ENCODE results near the gene AKR7A3. TPM values are rescaled to one million over a fixed set of nuclear protein-coding genes. Genes with fewer than 3 reads are reported as not detected.

AKR7A3 gene
- total and polyA plus RNA-seq, 3 donors from 2014 or later, result 2.3 to 6.5 (median 6.2) TPM

GRCh38 chr1:19268445-19268844 lies 20.1 kb downstream of the AKR7A3 start:
- WGBS, 2 donors, result 82 to 87% methylated on average over 10 to 11 of the region's 11 CpGs
- H3K27me3 ChIP-seq, result no peaks in the 10 kb centered on the region
- H3K4me3 ChIP-seq, result no peak overlapping the region
- H3K4me1 ChIP-seq, result no peaks in the 10 kb centered on the region
- H3K27ac ChIP-seq, result no peak overlapping the region
- TF ChIP-seq CTCF (IDR thresholded peaks at IDR 0.05) (no peak), POLR2A (IDR thresholded peaks at IDR 0.05) (no peak)
- intact Hi-C loops (cut with DNase I; ENCODE audit: low total_unique reads), result no loop called here
- DNase-seq, result no peak
- no peaks in the 10 kb centered on the region for H3K9me3 ChIP-seq
- H3K36me3 ChIP-seq (ENCODE audit: low read depth, missing control alignments), result no peaks in the 10 kb centered on the region

GRCh38 chr1:19262744-19263143 lies 25.8 kb downstream of the AKR7A3 start:
- Histone ChIP-seq H3K9me3 (no peaks in the 10 kb centered on the region), H3K27ac (no peak overlapping the region), H3K36me3 (ENCODE audit: low read depth, missing control alignments) (no peaks in the 10 kb centered on the region), H3K4me1 (no peaks in the 10 kb centered on the region), H3K4me3 (no peak overlapping the region), H3K27me3 (no peaks in the 10 kb centered on the region)
- no peak for DNase-seq
- TF ChIP-seq CTCF (IDR thresholded peaks at IDR 0.05), result no peak
- no peak for TF ChIP-seq POLR2A (IDR thresholded peaks at IDR 0.05)
- WGBS, 2 donors, result 94 to 98% methylated on average over 5 of the region's 5 CpGs
- intact Hi-C loops (cut with DNase I; ENCODE audit: low total_unique reads), result no loop called here

DNA sequence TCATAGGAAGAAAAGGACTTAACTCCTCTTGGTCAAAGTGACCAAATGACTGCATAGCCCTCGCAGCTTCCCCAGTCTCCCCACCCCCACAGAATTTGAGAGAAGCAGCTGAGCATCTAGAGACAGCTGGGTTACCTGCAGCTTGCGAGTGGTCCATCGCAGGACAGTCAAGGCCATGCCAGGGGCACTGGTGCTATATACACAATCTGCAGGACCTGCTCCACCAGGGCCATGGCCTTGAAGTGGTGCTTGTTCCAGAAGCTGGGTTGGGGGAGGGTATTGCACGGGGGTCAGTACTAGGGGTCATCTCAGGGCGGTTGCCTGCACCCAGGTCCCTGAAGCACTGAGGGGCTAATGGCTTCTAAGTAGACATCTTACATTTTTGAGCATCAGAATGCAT lies 26.5 kb downstream of the AKR7A3 start:
- intact Hi-C loops (cut with DNase I; ENCODE audit: low total_unique reads), result no loop called here
- Histone ChIP-seq H3K4me1 (no peaks in the 10 kb centered on the region), H3K36me3 (ENCODE audit: low read depth, missing control alignments) (no peaks in the 10 kb centered on the region), H3K9me3 (no peaks in the 10 kb centered on the region), H3K4me3 (no peak overlapping the region), H3K27ac (no peak overlapping the region), H3K27me3 (no peaks in the 10 kb centered on the region)
- 64 to 78% methylated on average over 4 to 5 of the region's 5 CpGs for WGBS, 2 donors
- TF ChIP-seq CTCF (IDR thresholded peaks at IDR 0.05), result no peak
- no peak for TF ChIP-seq POLR2A (IDR thresholded peaks at IDR 0.05)
- no peak for DNase-seq

- no peaks in the 10 kb centered on the region for H3K9me3 ChIP-seq
- no peaks in the 10 kb centered on the region for H3K4me1 ChIP-seq
- TF ChIP-seq CTCF (IDR thresholded peaks at IDR 0.05), result no peak
- TF ChIP-seq POLR2A (IDR thresholded peaks at IDR 0.05), result no peak
- no peak for DNase-seq
- H3K27ac ChIP-seq, result no peak overlapping the region
- H3K27me3 ChIP-seq, result no peaks in the 10 kb centered on the region
- 77 to 83% methylated on average over 18 to 21 of the region's 21 CpGs for WGBS, 2 donors
- intact Hi-C loops (cut with DNase I; ENCODE audit: low total_unique reads), result no loop called here
- H3K4me3 ChIP-seq, result no peak overlapping the region
- no peaks in the 10 kb centered on the region for H3K36me3 ChIP-seq (ENCODE audit: low read depth, missing control alignments)
Observed at GRCh38 chr1:19260211-19261138, 28.1 kb downstream of the AKR7A3 start.

- Histone ChIP-seq H3K27me3 (no peaks in the 10 kb centered on the region), H3K27ac (no peak overlapping the region), H3K4me1 (peaks cover 5% of the 10 kb centered on the region), H3K9me3 (no peaks in the 10 kb centered on the region), H3K36me3 (ENCODE audit: low read depth, missing control alignments) (no peaks in the 10 kb centered on the region), H3K4me3 (no peak overlapping the region)
- 93 to 100% methylated on average over 2 to 10 of the region's 10 CpGs for WGBS, 2 donors
- no peak for DNase-seq
- no peak for TF ChIP-seq POLR2A (IDR thresholded peaks at IDR 0.05)
- TF ChIP-seq CTCF (IDR thresholded peaks at IDR 0.05), result no peak
- intact Hi-C loops (cut with DNase I; ENCODE audit: low total_unique reads), result no loop called here
Observed at GRCh38 chr1:19258353-19258752, 30.2 kb downstream of the AKR7A3 start.
